Motor neuron (in vitro differentiated cells): ENCODE data around the gene VWA5B2. TPM values are rescaled to one million over a fixed set of nuclear protein-coding genes. Genes with fewer than 3 reads are reported as not detected.

Source experiments
- ATAC-seq, 8 experiments: fragments of 200-7000 bp; cut with Tn5 transposase; replicated peaks in 6 of 8; 2 replicates each; pipeline ENCODE4 v1.8.0; 2021; ENCODE audit warnings: mild to moderate bottlenecking in 8 of 8, moderate library complexity in 8 of 8
- H3K27ac ChIP-seq, 2 donors: fragments of 250-450 bp; sonication (Bioruptor Pico); 2 replicates each; pipeline ENCODE4 v1.9.0; 2021; ENCODE audit warnings: antibody characterized with exemption in 2 of 2, mild to moderate bottlenecking in 2 of 2, moderate library complexity in 1 of 2
- H3K4me1 ChIP-seq, 2 donors: fragments of 250-450 bp; sonication (Bioruptor Pico); replicated peaks in 1 of 2; 2 replicates each; pipeline ENCODE4 v1.6.1; 2021; ENCODE audit warnings: antibody characterized with exemption in 2 of 2, mild to moderate bottlenecking in 2 of 2, moderate library complexity in 1 of 2
- H3K4me3 ChIP-seq, 5 donors: fragments of 250-450 bp; sonication (Bioruptor Pico); 2 replicates each; pipeline ENCODE4 v1.9.0; 2021; ENCODE audit warnings: antibody characterized with exemption in 5 of 5, mild to moderate bottlenecking in 5 of 5, moderate library complexity in 4 of 5
- WGBS, 10 experiments: fragments of 450-650 bp; shearing (Covaris generic); methylation state at CpG; one replicate each; pipeline ENCODE4 v1.0.0; 2022; 5-methylcytosine and 5-hydroxymethylcytosine counted together
- in situ Hi-C, 9 experiments: fragments of 400-800 bp; cut with MboI; loops; one replicate each; pipeline ENCODE4 v1.15.0; 2021; ENCODE audit warnings: low sequenced_read_pairs in 9 of 9, low pct_unique_long_range_greater_than_20kb in 2 of 9; ENCODE audit not compliant: unreplicated experiment in 9 of 9
- total RNA-seq, 8 experiments: library from RNA; unstranded; fragments of 300-600 nt; gene quantifications; 2 replicates each; pipeline versions ENCODE4 v1.2.3 to v1.2.4, GENCODE V29; 2022

VWA5B2 gene
- 1 to 10 TPM in 5 of 8 experiments, under 1 TPM in 3; 0.36 to 3.3 (median 1.7) TPM for total RNA-seq

DNA sequence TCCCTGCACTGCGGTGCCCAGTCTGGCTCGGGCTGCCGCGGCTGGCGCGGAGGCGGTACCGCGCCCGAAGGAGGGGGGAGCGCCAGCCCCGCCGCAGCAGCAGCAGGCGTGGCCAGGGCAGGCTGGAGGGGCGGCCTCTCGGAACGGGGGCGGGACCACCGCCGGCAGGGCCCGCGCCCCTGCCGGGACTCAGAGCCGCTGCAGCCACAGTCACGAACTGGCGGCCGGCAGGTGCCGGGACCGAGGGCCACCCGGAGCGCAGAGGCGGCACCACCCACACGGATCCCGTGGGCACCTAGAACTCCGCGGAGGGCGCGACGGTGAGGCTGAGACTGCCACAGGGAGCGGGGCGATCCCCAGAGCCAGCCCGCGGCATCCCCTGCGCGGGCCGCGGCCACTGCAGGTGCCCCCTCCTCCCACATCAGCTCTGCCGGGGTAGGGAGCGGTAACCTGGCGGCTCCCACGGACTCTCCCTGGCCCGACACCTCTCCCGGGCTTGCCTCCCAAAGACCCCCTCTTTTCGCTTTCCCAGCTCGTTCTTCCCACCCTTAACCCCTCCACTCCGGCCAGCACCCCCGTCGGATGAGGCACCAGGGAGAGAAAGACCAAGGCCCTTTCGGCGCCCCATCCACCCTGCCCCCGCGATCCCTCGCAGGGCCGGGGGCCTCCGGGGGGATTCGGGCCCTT lies at the start of gene VWA5B2:
VWA5B2 (plus strand) TSS at position 192 of the 687 bp plus-strand sequence. CDS start 944 bp downstream, outside the sequence.
- 4 to 5% methylated on average over 5 to 10 of the region's 66 CpGs; no CpG with 5 or more reads in 8 of the 10 experiments for WGBS, 10 experiments
- in situ Hi-C loops = no loop called here
- peak; percentile 83 to 96 (median 92) for ATAC-seq
- H3K4me3 ChIP-seq = peak within 1 kb of the TSS; percentile 32 to 45 (median 40)
- no peak within 1 kb of the TSS for H3K27ac ChIP-seq
- no peaks in the 10 kb centered on the region for H3K4me1 ChIP-seq

DNA sequence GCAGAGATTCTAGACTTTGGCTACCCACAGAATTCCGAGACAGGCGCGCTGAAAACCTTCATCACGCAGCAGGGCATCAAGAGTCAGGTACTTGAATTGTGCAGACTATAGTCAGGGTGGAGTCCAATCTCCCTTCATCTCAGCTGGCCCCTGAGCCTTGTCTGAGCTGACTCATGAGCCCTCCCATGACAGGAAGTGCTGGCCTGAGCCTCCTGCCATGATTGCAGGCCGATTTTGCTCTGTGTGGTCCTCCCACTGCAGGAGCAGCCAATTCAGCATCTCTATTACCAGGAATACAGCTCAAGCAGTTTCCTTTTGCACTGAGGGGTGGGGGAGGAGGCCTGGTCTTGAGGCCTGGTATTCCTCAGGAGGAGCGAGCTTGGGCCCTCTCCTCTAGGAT lies 49.2 kb upstream of the VWA5B2 start:
- Histone ChIP-seq H3K4me1 (peaks cover 13 to 16% of the 10 kb centered on the region in 2 donors), H3K4me3 (no peak overlapping the region), H3K27ac (no peak overlapping the region)
- in situ Hi-C loops = no loop called here
- whole genome bisulfite sequencing, 10 experiments = 33 to 96% (median 83%) methylated on average over 1 to 6 of the region's 6 CpGs; no CpG with 5 or more reads in 4 of the 10 experiments
- peak in 2 of 8 experiments; percentile 11 to 15 for ATAC-seq

DNA sequence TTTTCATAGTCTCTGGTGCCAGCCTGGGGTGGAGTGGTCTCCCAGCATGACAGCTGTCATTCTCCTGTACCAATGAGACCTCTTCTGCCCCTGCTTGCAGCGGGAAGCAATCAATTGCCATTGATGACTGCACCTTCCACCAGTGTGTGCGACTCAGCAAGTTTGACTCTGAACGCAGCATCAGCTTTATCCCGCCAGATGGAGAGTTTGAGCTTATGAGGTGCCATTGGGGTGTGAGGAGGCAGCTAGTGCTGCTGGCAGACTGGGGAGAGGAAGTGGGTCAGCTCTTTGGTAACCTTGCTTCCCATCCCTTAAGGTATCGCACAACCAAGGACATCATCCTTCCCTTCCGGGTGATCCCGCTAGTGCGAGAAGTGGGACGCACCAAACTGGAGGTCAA lies 47.8 kb upstream of the VWA5B2 start:
- ATAC-seq = no peak
- Histone ChIP-seq H3K4me1 (peaks cover 15 to 19% of the 10 kb centered on the region in 2 donors), H3K27ac (no peak overlapping the region), H3K4me3 (no peak overlapping the region)
- 90 to 100% (median 97%) methylated on average over 1 to 6 of the region's 9 CpGs; no CpG with 5 or more reads in 5 of the 10 experiments for WGBS, 10 experiments
- in situ Hi-C loops = no loop called here

GRCh38 chr3:184183679-184184078 lies 45.7 kb upstream of the VWA5B2 start:
- Histone ChIP-seq H3K4me1 (peaks cover 7 to 10% of the 10 kb centered on the region in 2 donors), H3K4me3 (no peak overlapping the region), H3K27ac (no peak overlapping the region)
- ATAC-seq = no peak
- 100% methylated on average over 1 of the region's 5 CpGs; no CpG with 5 or more reads in 9 of the 10 experiments for WGBS, 10 experiments
- in situ Hi-C loops = no loop called here

DNA sequence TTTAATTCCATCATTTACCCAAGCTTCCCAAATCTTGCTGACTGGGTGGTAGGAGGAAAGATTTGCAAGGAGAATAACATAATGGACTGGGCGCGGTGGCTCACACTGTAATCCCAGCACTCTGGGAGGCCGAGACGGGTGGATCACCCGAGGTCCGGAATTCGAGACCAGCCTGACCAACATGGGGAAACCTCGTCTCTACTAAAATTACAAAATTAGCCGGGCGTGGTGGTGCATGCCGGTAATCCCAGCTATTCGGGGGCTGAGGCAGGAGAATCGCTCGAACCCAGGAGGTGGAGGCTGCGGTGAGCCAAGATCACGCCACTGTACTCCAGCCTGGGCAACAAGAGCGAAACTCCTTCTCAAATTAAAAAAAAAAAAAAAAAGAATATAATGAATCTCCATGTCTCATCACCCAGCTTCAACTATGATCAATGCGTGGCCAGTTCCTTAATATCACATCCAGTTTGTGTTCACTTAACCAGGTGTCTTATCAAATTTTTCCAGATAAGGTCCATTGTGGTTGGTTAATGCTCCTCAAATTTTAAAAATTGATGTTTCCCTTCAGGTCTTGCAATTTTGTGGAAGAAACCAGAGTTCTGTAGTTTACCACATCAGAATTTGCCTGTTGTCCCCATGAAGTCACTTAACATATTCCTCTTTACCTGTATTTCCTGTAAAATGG lies 44.7 kb upstream of the VWA5B2 start:
- in situ Hi-C loops = no loop called here
- H3K4me3 ChIP-seq = no peak overlapping the region
- peak overlapping the region; percentile 79 to 87 for H3K27ac ChIP-seq

GRCh38 chr3:184185461-184186183 lies 43.8 kb upstream of the VWA5B2 start:
- in situ Hi-C loops = no loop called here
- peak overlapping the region; percentile 57 to 87 (median 68) for H3K4me3 ChIP-seq
- peak overlapping the region; percentile 79 to 87 for H3K27ac ChIP-seq
- H3K4me1 ChIP-seq = peaks cover 7 to 10% of the 10 kb centered on the region in 2 donors
- WGBS, 10 experiments = 0 to 21% (median 8%) methylated on average over 1 to 7 of the region's 55 CpGs; no CpG with 5 or more reads in 2 of the 10 experiments
- ATAC-seq = peak; percentile 81 to 94 (median 91)

More for the DNA sequence above, 44.7 kb upstream of the VWA5B2 start:
- H3K4me1 ChIP-seq = peaks cover 7 to 10% of the 10 kb centered on the region in 2 donors
- ATAC-seq = no peak
- WGBS, 10 experiments = 57 to 100% (median 100%) methylated on average over 1 to 15 of the region's 18 CpGs; no CpG with 5 or more reads in 1 of the 10 experiments

- in situ Hi-C loops = no loop called here
- peak; percentile 23 to 47 (median 34) for ATAC-seq
- peak within 1 kb of the TSS; percentile 57 to 87 (median 68) for H3K4me3 ChIP-seq
- WGBS, 10 experiments = 0 to 13% (median 0%) methylated on average over 1 to 8 of the region's 45 CpGs; no CpG with 5 or more reads in 5 of the 10 experiments
- H3K27ac ChIP-seq = peak within 1 kb of the TSS; percentile 79 to 87
- peaks cover 7 to 10% of the 10 kb centered on the region in 2 donors for H3K4me1 ChIP-seq
Measured at GRCh38 chr3:184186184-184186901, 43.0 kb upstream of the VWA5B2 start, which contains the start of gene ABCF3. Gene ABCF3 (plus strand): TSS chr3:184186199. CDS start chr3:184186208, 9 bp downstream.

DNA sequence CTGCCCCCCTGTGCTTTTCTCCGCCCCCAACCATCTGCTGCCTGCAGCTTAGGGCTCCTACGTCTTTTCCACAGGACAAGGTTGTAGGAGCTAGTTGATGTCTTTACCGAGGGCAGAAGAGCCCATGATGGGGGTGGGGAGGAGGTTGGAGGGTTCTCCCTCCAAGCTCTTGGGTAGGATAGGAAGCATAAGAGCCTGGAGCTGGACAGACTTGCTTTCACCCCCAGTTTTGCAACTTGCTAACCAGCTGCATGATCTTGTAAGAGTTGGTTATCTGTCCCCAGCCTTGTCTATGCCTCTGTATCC lies 42.5 kb upstream of the VWA5B2 start:
- H3K4me3 ChIP-seq = peak overlapping the region; percentile 57 to 87 (median 68)
- 0% methylated on average over 1 of the region's 3 CpGs; no CpG with 5 or more reads in 6 of the 10 experiments for whole genome bisulfite sequencing, 10 experiments
- H3K27ac ChIP-seq = no peak overlapping the region
- ATAC-seq = peak in 1 of 8 experiments; percentile 1
- in situ Hi-C loops = no loop called here
- peaks cover 7 to 10% of the 10 kb centered on the region in 2 donors for H3K4me1 ChIP-seq

DNA sequence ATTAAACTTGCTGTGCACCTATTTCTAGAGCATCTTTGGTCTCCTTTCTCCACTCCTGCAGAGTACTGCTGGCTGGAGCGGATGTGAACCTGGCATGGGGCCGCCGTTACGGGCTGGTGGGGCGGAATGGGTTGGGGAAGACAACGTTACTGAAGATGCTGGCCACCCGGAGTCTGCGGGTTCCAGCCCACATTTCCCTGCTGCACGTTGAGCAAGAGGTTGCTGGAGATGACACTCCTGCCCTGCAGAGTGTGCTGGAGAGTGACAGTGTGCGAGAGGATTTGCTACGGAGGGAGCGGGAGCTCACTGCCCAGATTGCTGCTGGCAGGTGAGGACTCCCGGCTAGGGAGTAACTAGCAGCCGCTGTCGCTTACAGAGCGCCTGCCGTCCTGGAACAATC lies 41.3 kb upstream of the VWA5B2 start:
- 78 to 100% (median 92%) methylated on average over 1 to 7 of the region's 17 CpGs; no CpG with 5 or more reads in 3 of the 10 experiments for whole genome bisulfite sequencing, 10 experiments

DNA sequence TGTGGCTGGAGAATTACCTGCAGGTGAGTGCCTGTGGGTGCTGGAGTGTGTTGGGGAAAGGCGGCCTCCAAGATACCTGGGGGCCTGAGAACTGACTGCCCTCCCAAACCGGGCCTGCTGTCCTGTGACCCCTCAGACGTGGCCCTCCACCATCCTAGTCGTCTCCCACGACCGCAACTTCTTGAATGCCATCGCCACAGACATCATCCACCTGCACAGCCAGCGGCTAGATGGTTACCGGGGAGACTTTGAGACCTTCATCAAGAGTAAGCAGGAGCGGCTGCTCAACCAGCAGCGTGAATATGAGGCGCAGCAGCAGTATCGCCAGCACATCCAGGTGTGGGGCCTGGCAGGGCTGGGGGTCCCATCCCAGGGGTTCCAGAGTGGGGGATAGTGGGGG lies 40.0 kb upstream of the VWA5B2 start:
- Histone ChIP-seq H3K27ac (no peak overlapping the region), H3K4me3 (no peak overlapping the region), H3K4me1 (peaks cover 7 to 10% of the 10 kb centered on the region in 2 donors)
- ATAC-seq = no peak
- 80 to 100% (median 100%) methylated on average over 1 to 9 of the region's 13 CpGs; no CpG with 5 or more reads in 5 of the 10 experiments for WGBS, 10 experiments
- in situ Hi-C loops = no loop called here

More for the DNA sequence above, 41.3 kb upstream of the VWA5B2 start:
- no peak overlapping the region for H3K4me3 ChIP-seq
- in situ Hi-C loops = no loop called here
- H3K27ac ChIP-seq = no peak overlapping the region
- peaks cover 7 to 10% of the 10 kb centered on the region in 2 donors for H3K4me1 ChIP-seq
- no peak for ATAC-seq

GRCh38 chr3:184192889-184193288 lies 36.5 kb upstream of the VWA5B2 start:
- Histone ChIP-seq H3K4me3 (no peak overlapping the region), H3K4me1 (no peaks in the 10 kb centered on the region), H3K27ac (no peak overlapping the region)
- 100% methylated on average over 2 to 3 of the region's 10 CpGs; no CpG with 5 or more reads in 8 of the 10 experiments for WGBS, 10 experiments
- no peak for ATAC-seq
- in situ Hi-C loops = no loop called here

DNA sequence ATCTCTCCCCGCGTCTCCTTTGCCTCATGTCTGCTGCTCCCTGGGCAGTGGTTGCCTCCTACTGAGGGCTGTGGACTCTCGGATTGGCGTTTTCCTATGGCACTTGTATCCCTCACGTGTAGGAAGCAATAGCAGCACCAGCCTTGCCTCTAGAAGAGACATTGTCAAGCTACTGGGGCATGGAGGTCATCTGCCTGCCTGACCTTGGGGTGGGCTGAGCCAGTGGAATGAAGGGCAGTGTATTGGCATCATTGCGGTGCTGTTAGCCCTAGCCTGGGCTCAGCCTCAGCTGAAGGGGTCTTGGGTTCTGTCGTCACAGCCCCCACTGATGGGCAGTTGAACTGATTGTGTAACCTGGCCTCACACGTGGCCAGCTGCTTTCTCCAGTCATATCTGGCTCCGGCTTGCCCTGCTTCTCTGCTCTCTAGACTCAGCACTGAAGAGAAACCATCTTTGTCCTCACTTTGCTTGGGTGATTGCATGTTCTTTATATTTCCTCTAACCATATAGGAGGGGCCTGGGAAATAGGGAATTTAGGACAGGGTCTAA lies 35.3 kb upstream of the VWA5B2 start:
- H3K4me3 ChIP-seq = no peak overlapping the region
- ATAC-seq = no peak
- no peak overlapping the region for H3K27ac ChIP-seq
- WGBS, 10 experiments = 29 to 100% (median 90%) methylated on average over 2 to 3 of the region's 9 CpGs; no CpG with 5 or more reads in 5 of the 10 experiments
- in situ Hi-C loops = no loop called here
- H3K4me1 ChIP-seq = no peaks in the 10 kb centered on the region
